ENCODE results near the gene PTPN5.

The PTPN5 gene

GRCh38 chr11:18722293-18722637, 69.3 kb downstream of the PTPN5 start:
- no peak overlapping the region for H3K27ac ChIP-seq (ENCODE audit: low read length)
- H3K4me3 ChIP-seq (ENCODE audit: low read length): peak overlapping the region; percentile 79
- no peaks in the 10 kb centered on the region for H4K20me1 ChIP-seq (ENCODE audit: insufficient read depth, low read length)
- peaks cover 7% of the 10 kb centered on the region; the same call in 1 of the 2 replicates for H3F3A ChIP-seq (ENCODE audit: insufficient read depth, low read length)
- TF ChIP-seq EZH2 (optimal IDR thresholded peaks at IDR 0.05; ENCODE audit: low read depth, low read length): no peak
- H3K27me3 ChIP-seq (replicated peaks; ENCODE audit: insufficient read depth, low read length): no peaks in the 10 kb centered on the region; the same call in 1 of the 2 replicates
- H3K9ac ChIP-seq (ENCODE audit: low read length): no peak overlapping the region
- H3K36me3 ChIP-seq (replicated peaks; ENCODE audit: insufficient read depth, low read length): no peaks in the 10 kb centered on the region
- H3K4me2 ChIP-seq (ENCODE audit: low read depth, low read length): peak overlapping the region; percentile 99
- no peaks in the 10 kb centered on the region for H3K79me2 ChIP-seq (ENCODE audit: low read length)
- no peaks in the 10 kb centered on the region for H3K4me1 ChIP-seq (ENCODE audit: low read length)
- no peak for DNase-seq
- no peaks in the 10 kb centered on the region for H3K9me2 ChIP-seq (replicated peaks; ENCODE audit: insufficient read depth, low read length)
- H2AFZ ChIP-seq (ENCODE audit: low read length): peak overlapping the region; percentile 99
- no peaks in the 10 kb centered on the region for H3K9me3 ChIP-seq (replicated peaks; ENCODE audit: insufficient read depth, low read length)

GRCh38 chr11:18721561-18722292, 69.9 kb downstream of the PTPN5 start:
- Histone ChIP-seq H3K4me2 (ENCODE audit: low read depth, low read length) (peak overlapping the region; percentile 99), H3K9me3 (replicated peaks; ENCODE audit: insufficient read depth, low read length) (no peaks in the 10 kb centered on the region), H2AFZ (ENCODE audit: low read length) (peak overlapping the region; percentile 99), H3F3A (ENCODE audit: insufficient read depth, low read length) (peaks cover 7% of the 10 kb centered on the region; the same call in 1 of the 2 replicates), H3K27ac (ENCODE audit: low read length) (peak overlapping the region; percentile 4; the same call in 1 of the 2 replicates), H4K20me1 (ENCODE audit: insufficient read depth, low read length) (no peaks in the 10 kb centered on the region), H3K4me3 (ENCODE audit: low read length) (peak overlapping the region; percentile 79), H3K9me2 (replicated peaks; ENCODE audit: insufficient read depth, low read length) (no peaks in the 10 kb centered on the region), H3K36me3 (replicated peaks; ENCODE audit: insufficient read depth, low read length) (no peaks in the 10 kb centered on the region), H3K79me2 (ENCODE audit: low read length) (no peaks in the 10 kb centered on the region), H3K9ac (ENCODE audit: low read length) (peak overlapping the region; percentile 37; the same call in 1 of the 2 replicates), H3K4me1 (ENCODE audit: low read length) (no peaks in the 10 kb centered on the region), H3K27me3 (replicated peaks; ENCODE audit: insufficient read depth, low read length) (no peaks in the 10 kb centered on the region; the same call in 1 of the 2 replicates)
- peak; percentile 74 for TF ChIP-seq CTCF (IDR thresholded peaks at IDR 0.05; ENCODE audit: low read length)
- no peak for TF ChIP-seq EZH2phosphoT487 (IDR thresholded peaks at IDR 0.05; ENCODE audit: low read length)
- peak; percentile 63 for DNase-seq

GRCh38 chr11:18720808-18721560, 70.6 kb downstream of the PTPN5 start:
- Histone ChIP-seq H3K9me2 (replicated peaks; ENCODE audit: insufficient read depth, low read length) (no peaks in the 10 kb centered on the region), H3F3A (ENCODE audit: insufficient read depth, low read length) (peaks cover 7% of the 10 kb centered on the region; the same call in 1 of the 2 replicates), H3K9ac (ENCODE audit: low read length) (peak overlapping the region; percentile 37; the same call in 1 of the 2 replicates), H3K36me3 (replicated peaks; ENCODE audit: insufficient read depth, low read length) (no peaks in the 10 kb centered on the region), H3K4me1 (ENCODE audit: low read length) (no peaks in the 10 kb centered on the region), H3K9me3 (replicated peaks; ENCODE audit: insufficient read depth, low read length) (no peaks in the 10 kb centered on the region), H3K79me2 (ENCODE audit: low read length) (no peaks in the 10 kb centered on the region), H2AFZ (ENCODE audit: low read length) (peak overlapping the region; percentile 99), H3K4me2 (ENCODE audit: low read depth, low read length) (peak overlapping the region; percentile 99), H3K4me3 (ENCODE audit: low read length) (peak overlapping the region; percentile 79), H3K27me3 (replicated peaks; ENCODE audit: insufficient read depth, low read length) (no peaks in the 10 kb centered on the region; the same call in 1 of the 2 replicates), H3K27ac (ENCODE audit: low read length) (peak overlapping the region; percentile 4; the same call in 1 of the 2 replicates), H4K20me1 (ENCODE audit: insufficient read depth, low read length) (no peaks in the 10 kb centered on the region)
- DNase-seq: peak; percentile 84
- TF ChIP-seq EZH2 (optimal IDR thresholded peaks at IDR 0.05; ENCODE audit: low read depth, low read length) (no peak), CTCF (IDR thresholded peaks at IDR 0.05; ENCODE audit: low read length) (no peak), EZH2phosphoT487 (IDR thresholded peaks at IDR 0.05; ENCODE audit: low read length) (no peak)
